C4-2B (cell line): ENCODE measurements around the gene SLCO4A1.

Experiments
- CTCF ChIP-seq: fragments of 450-650 bp; conservative IDR thresholded peaks from 2 replicates; pipeline ENCODE4 v1.5.1; 2017; ENCODE audit warnings: mild to moderate bottlenecking
- ZFX ChIP-seq: fragments of 450-650 bp; IDR thresholded peaks from 2 replicates; pipeline ENCODE4 v1.6.1; 2017

- TF ChIP-seq CTCF (no peak), ZFX (no peak)
These were observed 6.8 kb downstream of the SLCO4A1 start for GRCh38 chr20:62649140-62649539.
